ENCODE results near the gene MEAK7.

The MEAK7 gene

GRCh38 chr16:84532855-84533486 is 28.5 kb upstream of the MEAK7 start (continued):
- TF ChIP-seq, protein P1, sequence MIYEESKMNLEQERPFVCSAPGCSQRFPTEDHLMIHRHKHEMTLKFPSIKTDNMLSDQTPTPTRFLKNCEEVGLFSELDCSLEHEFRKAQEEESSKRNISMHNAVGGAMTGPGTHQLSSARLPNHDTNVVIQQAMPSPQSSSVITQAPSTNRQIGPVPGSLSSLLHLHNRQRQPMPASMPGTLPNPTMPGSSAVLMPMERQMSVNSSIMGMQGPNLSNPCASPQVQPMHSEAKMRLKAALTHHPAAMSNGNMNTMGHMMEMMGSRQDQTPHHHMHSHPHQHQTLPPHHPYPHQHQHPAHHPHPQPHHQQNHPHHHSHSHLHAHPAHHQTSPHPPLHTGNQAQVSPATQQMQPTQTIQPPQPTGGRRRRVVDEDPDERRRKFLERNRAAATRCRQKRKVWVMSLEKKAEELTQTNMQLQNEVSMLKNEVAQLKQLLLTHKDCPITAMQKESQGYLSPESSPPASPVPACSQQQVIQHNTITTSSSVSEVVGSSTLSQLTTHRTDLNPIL (CRISPR knock-in tag; IDR thresholded peaks at IDR 0.05; ENCODE audit: low read depth): no peak
- TF ChIP-seq BACH2 (CRISPR knock-in tag; IDR thresholded peaks at IDR 0.05; ENCODE audit: borderline replicate concordance) (no peak), GLIS3 (CRISPR knock-in tag; IDR thresholded peaks at IDR 0.05) (no peak), OSR1 (CRISPR knock-in tag; IDR thresholded peaks at IDR 0.05) (no peak)

GRCh38 chr16:84532291-84532724 is 27.8 kb upstream of the MEAK7 start:
- peak; percentile 97 for ATAC-seq

GRCh38 chr16:84531671-84532111 is 27.2 kb upstream of the MEAK7 start:
- peak; percentile 5; the same call in 2 of the 3 replicates for ATAC-seq
- TF ChIP-seq OSR1 (CRISPR knock-in tag; IDR thresholded peaks at IDR 0.05) (no peak), ISL1 (CRISPR knock-in tag; IDR thresholded peaks at IDR 0.05) (no peak), RARB (CRISPR knock-in tag; IDR thresholded peaks at IDR 0.05) (no peak), BACH2 (CRISPR knock-in tag; IDR thresholded peaks at IDR 0.05; ENCODE audit: borderline replicate concordance) (no peak), ESRRG (CRISPR knock-in tag; IDR thresholded peaks at IDR 0.05) (no peak), ZNF70 (CRISPR knock-in tag; IDR thresholded peaks at IDR 0.05) (no peak), ZC3H10 (CRISPR knock-in tag; IDR thresholded peaks at IDR 0.05) (no peak), TOX (CRISPR knock-in tag; IDR thresholded peaks at IDR 0.05; ENCODE audit: borderline replicate concordance) (no peak), ZNF8 (CRISPR knock-in tag; IDR thresholded peaks at IDR 0.05) (no peak), ZNF565 (CRISPR knock-in tag; conservative IDR thresholded peaks at IDR 0.05; ENCODE audit: low read depth) (no peak), ZFP3 (CRISPR knock-in tag; IDR thresholded peaks at IDR 0.05) (no peak), TCF4 (CRISPR knock-in tag; IDR thresholded peaks at IDR 0.05; ENCODE audit: borderline replicate concordance) (no peak)
- TF ChIP-seq, protein P2, sequence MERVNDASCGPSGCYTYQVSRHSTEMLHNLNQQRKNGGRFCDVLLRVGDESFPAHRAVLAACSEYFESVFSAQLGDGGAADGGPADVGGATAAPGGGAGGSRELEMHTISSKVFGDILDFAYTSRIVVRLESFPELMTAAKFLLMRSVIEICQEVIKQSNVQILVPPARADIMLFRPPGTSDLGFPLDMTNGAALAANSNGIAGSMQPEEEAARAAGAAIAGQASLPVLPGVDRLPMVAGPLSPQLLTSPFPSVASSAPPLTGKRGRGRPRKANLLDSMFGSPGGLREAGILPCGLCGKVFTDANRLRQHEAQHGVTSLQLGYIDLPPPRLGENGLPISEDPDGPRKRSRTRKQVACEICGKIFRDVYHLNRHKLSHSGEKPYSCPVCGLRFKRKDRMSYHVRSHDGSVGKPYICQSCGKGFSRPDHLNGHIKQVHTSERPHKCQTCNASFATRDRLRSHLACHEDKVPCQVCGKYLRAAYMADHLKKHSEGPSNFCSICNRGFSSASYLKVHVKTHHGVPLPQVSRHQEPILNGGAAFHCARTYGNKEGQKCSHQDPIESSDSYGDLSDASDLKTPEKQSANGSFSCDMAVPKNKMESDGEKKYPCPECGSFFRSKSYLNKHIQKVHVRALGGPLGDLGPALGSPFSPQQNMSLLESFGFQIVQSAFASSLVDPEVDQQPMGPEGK (CRISPR knock-in tag; IDR thresholded peaks at IDR 0.05; ENCODE audit: borderline replicate concordance): no peak
- TF ChIP-seq, protein P1 (CRISPR knock-in tag; IDR thresholded peaks at IDR 0.05; ENCODE audit: low read depth): no peak

More at GRCh38 chr16:84532291-84532724, 27.8 kb upstream of the MEAK7 start:
- TF ChIP-seq ISL1 (CRISPR knock-in tag; IDR thresholded peaks at IDR 0.05) (peak; percentile 67), ZNF70 (CRISPR knock-in tag; IDR thresholded peaks at IDR 0.05) (no peak)

GRCh38 chr16:84530590-84530989 is 26.1 kb upstream of the MEAK7 start:
- TF ChIP-seq SNAI2 (CRISPR knock-in tag; IDR thresholded peaks at IDR 0.05) (no peak), GLIS3 (CRISPR knock-in tag; IDR thresholded peaks at IDR 0.05) (no peak), CSDC2 (CRISPR knock-in tag; IDR thresholded peaks at IDR 0.05) (no peak), POU6F1 (CRISPR knock-in tag; IDR thresholded peaks at IDR 0.05; ENCODE audit: borderline replicate concordance, low read depth) (no peak), ISL1 (CRISPR knock-in tag; IDR thresholded peaks at IDR 0.05) (no peak), TOX (CRISPR knock-in tag; IDR thresholded peaks at IDR 0.05; ENCODE audit: borderline replicate concordance) (no peak), ESRRG (CRISPR knock-in tag; IDR thresholded peaks at IDR 0.05) (no peak), ZFP30 (CRISPR knock-in tag; IDR thresholded peaks at IDR 0.05) (no peak), ZNF565 (CRISPR knock-in tag; conservative IDR thresholded peaks at IDR 0.05; ENCODE audit: low read depth) (no peak), TSHZ2 (CRISPR knock-in tag; IDR thresholded peaks at IDR 0.05) (no peak), ZNF70 (CRISPR knock-in tag; IDR thresholded peaks at IDR 0.05) (no peak), ZNF8 (CRISPR knock-in tag; IDR thresholded peaks at IDR 0.05) (no peak), OSR1 (CRISPR knock-in tag; IDR thresholded peaks at IDR 0.05) (no peak), ZC3H10 (CRISPR knock-in tag; IDR thresholded peaks at IDR 0.05) (no peak), RARB (CRISPR knock-in tag; IDR thresholded peaks at IDR 0.05) (no peak), TCF4 (CRISPR knock-in tag; IDR thresholded peaks at IDR 0.05; ENCODE audit: borderline replicate concordance) (no peak)
- TF ChIP-seq, protein P3, sequence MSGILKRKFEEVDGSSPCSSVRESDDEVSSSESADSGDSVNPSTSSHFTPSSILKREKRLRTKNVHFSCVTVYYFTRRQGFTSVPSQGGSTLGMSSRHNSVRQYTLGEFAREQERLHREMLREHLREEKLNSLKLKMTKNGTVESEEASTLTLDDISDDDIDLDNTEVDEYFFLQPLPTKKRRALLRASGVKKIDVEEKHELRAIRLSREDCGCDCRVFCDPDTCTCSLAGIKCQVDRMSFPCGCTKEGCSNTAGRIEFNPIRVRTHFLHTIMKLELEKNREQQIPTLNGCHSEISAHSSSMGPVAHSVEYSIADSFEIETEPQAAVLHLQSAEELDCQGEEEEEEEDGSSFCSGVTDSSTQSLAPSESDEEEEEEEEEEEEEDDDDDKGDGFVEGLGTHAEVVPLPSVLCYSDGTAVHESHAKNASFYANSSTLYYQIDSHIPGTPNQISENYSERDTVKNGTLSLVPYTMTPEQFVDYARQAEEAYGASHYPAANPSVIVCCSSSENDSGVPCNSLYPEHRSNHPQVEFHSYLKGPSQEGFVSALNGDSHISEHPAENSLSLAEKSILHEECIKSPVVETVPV (CRISPR knock-in tag; IDR thresholded peaks at IDR 0.05): no peak
- ATAC-seq: no peak

Measured in SK-N-SH treated with all-trans-retinoic acid at 6 μM for 48 hours (cell line).